IMR-90 (cell line): ENCODE data around the gene FTHL17.

Experiments
- BHLHE40 ChIP-seq: fragments of 150-350 bp; IDR thresholded peaks from 2 replicates; pipeline ENCODE4 v1.6.1; 2016; ENCODE audit warnings: mild to moderate bottlenecking, low read depth, low read length
- CEBPB ChIP-seq: IDR thresholded peaks from 2 replicates; pipeline ENCODE4 v1.6.1; 2012; ENCODE audit warnings: low read depth, low read length, improper control_type of control experiment
- MAFK ChIP-seq: IDR thresholded peaks from 2 replicates; pipeline ENCODE4 v1.6.1; 2012; ENCODE audit warnings: low read depth, low read length, improper control_type of control experiment
- MAZ ChIP-seq: IDR thresholded peaks from 2 replicates; pipeline ENCODE4 v1.6.1; 2012; ENCODE audit warnings: low read depth, mild to moderate bottlenecking, low read length, improper control_type of control experiment, moderate library complexity, borderline replicate concordance
- MXI1 ChIP-seq: IDR thresholded peaks from 2 replicates; pipeline ENCODE4 v1.6.1; 2012; ENCODE audit warnings: low read depth, mild to moderate bottlenecking, low read length, moderate library complexity, borderline replicate concordance
- POLR2A ChIP-seq: IDR thresholded peaks from 2 replicates; pipeline ENCODE4 v1.6.1; 2012; ENCODE audit warnings: mild to moderate bottlenecking, low read depth, low read length
- RAD21 ChIP-seq: IDR thresholded peaks from 2 replicates; pipeline ENCODE4 v1.6.1; 2012; ENCODE audit warnings: low read length, improper control_type of control experiment
- RFX5 ChIP-seq: IDR thresholded peaks from 2 replicates; pipeline ENCODE4 v1.8.0; 2012; ENCODE audit warnings: low read depth, mild to moderate bottlenecking, low read length, moderate library complexity
- SMC3 ChIP-seq: fragments of 150-350 bp; IDR thresholded peaks from 2 replicates; pipeline ENCODE4 v1.6.1; 2016; ENCODE audit warnings: low read depth, mild to moderate bottlenecking, antibody characterized with exemption, low read length, moderate library complexity
- TF ChIP-seq, protein P1 (sequence below): conservative IDR thresholded peaks from 2 replicates; pipeline ENCODE4 v1.5.1; 2012; ENCODE audit warnings: mild to moderate bottlenecking, low read depth, low read length, improper control_type of control experiment
- TF ChIP-seq, protein P2 (sequence below): fragments of 150-350 bp; IDR thresholded peaks from 2 replicates; pipeline ENCODE4 v1.6.1; 2016; ENCODE audit warnings: low read depth, mild to moderate bottlenecking, low read length, moderate library complexity, borderline replicate concordance

DNA sequence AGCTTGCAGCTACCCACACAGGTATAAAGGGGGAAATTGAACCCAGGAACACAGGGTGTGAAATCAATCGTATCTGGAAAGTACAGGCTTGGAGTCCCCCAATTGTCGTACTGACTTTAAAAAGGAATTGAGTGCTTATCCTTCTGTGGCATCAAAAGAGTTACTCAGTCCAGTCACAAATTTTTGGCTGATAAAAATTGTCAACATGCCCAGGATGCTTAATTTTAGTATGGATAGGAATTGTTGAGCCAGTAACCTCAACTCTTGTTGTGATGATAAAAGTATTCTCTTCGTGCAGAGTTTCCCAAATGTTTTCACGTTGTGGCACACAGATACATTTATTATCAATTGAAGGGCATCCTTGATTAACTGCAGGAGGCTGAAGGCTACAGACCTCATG lies 43.6 kb upstream of the FTHL17 start:
- TF ChIP-seq, protein P1, sequence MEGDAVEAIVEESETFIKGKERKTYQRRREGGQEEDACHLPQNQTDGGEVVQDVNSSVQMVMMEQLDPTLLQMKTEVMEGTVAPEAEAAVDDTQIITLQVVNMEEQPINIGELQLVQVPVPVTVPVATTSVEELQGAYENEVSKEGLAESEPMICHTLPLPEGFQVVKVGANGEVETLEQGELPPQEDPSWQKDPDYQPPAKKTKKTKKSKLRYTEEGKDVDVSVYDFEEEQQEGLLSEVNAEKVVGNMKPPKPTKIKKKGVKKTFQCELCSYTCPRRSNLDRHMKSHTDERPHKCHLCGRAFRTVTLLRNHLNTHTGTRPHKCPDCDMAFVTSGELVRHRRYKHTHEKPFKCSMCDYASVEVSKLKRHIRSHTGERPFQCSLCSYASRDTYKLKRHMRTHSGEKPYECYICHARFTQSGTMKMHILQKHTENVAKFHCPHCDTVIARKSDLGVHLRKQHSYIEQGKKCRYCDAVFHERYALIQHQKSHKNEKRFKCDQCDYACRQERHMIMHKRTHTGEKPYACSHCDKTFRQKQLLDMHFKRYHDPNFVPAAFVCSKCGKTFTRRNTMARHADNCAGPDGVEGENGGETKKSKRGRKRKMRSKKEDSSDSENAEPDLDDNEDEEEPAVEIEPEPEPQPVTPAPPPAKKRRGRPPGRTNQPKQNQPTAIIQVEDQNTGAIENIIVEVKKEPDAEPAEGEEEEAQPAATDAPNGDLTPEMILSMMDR = no peak
- no peak for TF ChIP-seq RFX5
- TF ChIP-seq POLR2A = no peak
- TF ChIP-seq, protein P2, sequence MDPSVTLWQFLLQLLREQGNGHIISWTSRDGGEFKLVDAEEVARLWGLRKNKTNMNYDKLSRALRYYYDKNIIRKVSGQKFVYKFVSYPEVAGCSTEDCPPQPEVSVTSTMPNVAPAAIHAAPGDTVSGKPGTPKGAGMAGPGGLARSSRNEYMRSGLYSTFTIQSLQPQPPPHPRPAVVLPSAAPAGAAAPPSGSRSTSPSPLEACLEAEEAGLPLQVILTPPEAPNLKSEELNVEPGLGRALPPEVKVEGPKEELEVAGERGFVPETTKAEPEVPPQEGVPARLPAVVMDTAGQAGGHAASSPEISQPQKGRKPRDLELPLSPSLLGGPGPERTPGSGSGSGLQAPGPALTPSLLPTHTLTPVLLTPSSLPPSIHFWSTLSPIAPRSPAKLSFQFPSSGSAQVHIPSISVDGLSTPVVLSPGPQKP = no peak
- TF ChIP-seq SMC3 = no peak
- TF ChIP-seq MAFK = no peak
- no peak for TF ChIP-seq MXI1
- TF ChIP-seq MAZ = no peak
- no peak for TF ChIP-seq BHLHE40
- no peak for TF ChIP-seq RAD21
- TF ChIP-seq CEBPB = no peak
